ENCODE measurements around the gene GREB1L. TPM values are rescaled to one million over a fixed set of nuclear protein-coding genes. Genes with fewer than 3 reads are reported as not detected.

Gene GREB1L
- total RNA-seq, 2 experiments from 2014 or later, result not detected

- no peaks in the 10 kb centered on the region for H3K79me2 ChIP-seq (ENCODE audit: insufficient read depth, low read depth, low read length)
- no peak overlapping the region for H3K4me2 ChIP-seq (ENCODE audit: low read length)
- no peaks in the 10 kb centered on the region for H3K9me2 ChIP-seq (ENCODE audit: insufficient read depth, low read length)
- no peaks in the 10 kb centered on the region for H3K36me3 ChIP-seq (ENCODE audit: insufficient read depth, low read length)
- ChIA-PET POLR2A (interaction anchor here (0.6 kb wide), 1 partner anchor 1355 kb away, joined by 3 read pairs; no protein-coding TSS in a partner anchor), CTCF (ENCODE audit: unreplicated experiment) (no interaction called here)
- intact Hi-C loops (cut with micrococcal nuclease; ENCODE audit: unreplicated experiment), result no loop called here
- no peak for TF ChIP-seq CTCF (conservative IDR thresholded peaks at IDR 0.05; ENCODE audit: low read length)
- H2AFZ ChIP-seq (ENCODE audit: low read length), result no peak overlapping the region
- no peaks in the 10 kb centered on the region for H3K4me1 ChIP-seq (ENCODE audit: insufficient read depth, low read length, poor library complexity, severe bottlenecking)
- DNase-seq (ENCODE audit: low spot score), result no peak
- H3K27ac ChIP-seq (ENCODE audit: low read depth, low read length, poor library complexity, severe bottlenecking), result no peak overlapping the region
- H3K9me3 ChIP-seq (ENCODE audit: low read length), result no peaks in the 10 kb centered on the region
- BruUV-seq (replicated peaks), result no TSS peak
- no peaks in the 10 kb centered on the region for H4K20me1 ChIP-seq (ENCODE audit: insufficient read depth, low read length)
- H3K4me3 ChIP-seq (ENCODE audit: low read depth, low read length, poor library complexity, severe bottlenecking), result no peak overlapping the region
Measured at GRCh38 chr18:21265971-21266673, 24.1 kb downstream of the GREB1L start.

GRCh38 chr18:21267400-21267799 is 25.4 kb downstream of the GREB1L start:
- no peak for DNase-seq (ENCODE audit: low spot score)
- intact Hi-C loops (cut with micrococcal nuclease; ENCODE audit: unreplicated experiment), result no loop called here
- CTCF ChIA-PET (ENCODE audit: unreplicated experiment), result no interaction called here
- no peaks in the 10 kb centered on the region for H3K36me3 ChIP-seq (ENCODE audit: insufficient read depth, low read length)
- TF ChIP-seq CTCF (conservative IDR thresholded peaks at IDR 0.05; ENCODE audit: low read length) (no peak), EZH2phosphoT487 (IDR thresholded peaks at IDR 0.05; ENCODE audit: borderline replicate concordance, low read depth, low read length) (no peak)
- H3K4me3 ChIP-seq (ENCODE audit: low read depth, low read length, poor library complexity, severe bottlenecking), result no peak overlapping the region
- H2AFZ ChIP-seq (ENCODE audit: low read length), result no peak overlapping the region
- H3K79me2 ChIP-seq (ENCODE audit: insufficient read depth, low read depth, low read length), result no peaks in the 10 kb centered on the region
- no peaks in the 10 kb centered on the region for H3K4me1 ChIP-seq (ENCODE audit: insufficient read depth, low read length, poor library complexity, severe bottlenecking)
- POLR2A ChIA-PET, result no interaction called here
- no peak overlapping the region for H3K27ac ChIP-seq (ENCODE audit: low read depth, low read length, poor library complexity, severe bottlenecking)
- no peaks in the 10 kb centered on the region for H4K20me1 ChIP-seq (ENCODE audit: insufficient read depth, low read length)
- no peak overlapping the region for H3K4me2 ChIP-seq (ENCODE audit: low read length)
- H3K9me2 ChIP-seq (ENCODE audit: insufficient read depth, low read length), result no peaks in the 10 kb centered on the region
- no peaks in the 10 kb centered on the region for H3K9me3 ChIP-seq (ENCODE audit: low read length)
- no TSS peak for BruUV-seq (replicated peaks)

- no peak for TF ChIP-seq CTCF (conservative IDR thresholded peaks at IDR 0.05; ENCODE audit: low read length)
- no peak for TF ChIP-seq EZH2phosphoT487 (IDR thresholded peaks at IDR 0.05; ENCODE audit: borderline replicate concordance, low read depth, low read length)
- intact Hi-C loops (cut with micrococcal nuclease; ENCODE audit: unreplicated experiment), result no loop called here
- Histone ChIP-seq H2AFZ (ENCODE audit: low read length) (no peak overlapping the region), H4K20me1 (ENCODE audit: insufficient read depth, low read length) (no peaks in the 10 kb centered on the region), H3K36me3 (ENCODE audit: insufficient read depth, low read length) (no peaks in the 10 kb centered on the region), H3K9me3 (ENCODE audit: low read length) (no peaks in the 10 kb centered on the region), H3K4me3 (ENCODE audit: low read depth, low read length, poor library complexity, severe bottlenecking) (no peak overlapping the region), H3K4me2 (ENCODE audit: low read length) (no peak overlapping the region), H3K4me1 (ENCODE audit: insufficient read depth, low read length, poor library complexity, severe bottlenecking) (no peaks in the 10 kb centered on the region), H3K79me2 (ENCODE audit: insufficient read depth, low read depth, low read length) (no peaks in the 10 kb centered on the region), H3K9me2 (ENCODE audit: insufficient read depth, low read length) (no peaks in the 10 kb centered on the region), H3K27ac (ENCODE audit: low read depth, low read length, poor library complexity, severe bottlenecking) (no peak overlapping the region)
- ChIA-PET CTCF (ENCODE audit: unreplicated experiment) (no interaction called here), POLR2A (interaction anchor here (0.7 kb wide), 1 partner anchor 16 kb away, joined by 3 read pairs; no protein-coding TSS in a partner anchor)
- no TSS peak for BruUV-seq (replicated peaks)
- no peak for DNase-seq (ENCODE audit: low spot score)
Measured at GRCh38 chr18:21269349-21269748, 27.3 kb downstream of the GREB1L start.
